ENCODE results near the gene LMAN1.

DNA sequence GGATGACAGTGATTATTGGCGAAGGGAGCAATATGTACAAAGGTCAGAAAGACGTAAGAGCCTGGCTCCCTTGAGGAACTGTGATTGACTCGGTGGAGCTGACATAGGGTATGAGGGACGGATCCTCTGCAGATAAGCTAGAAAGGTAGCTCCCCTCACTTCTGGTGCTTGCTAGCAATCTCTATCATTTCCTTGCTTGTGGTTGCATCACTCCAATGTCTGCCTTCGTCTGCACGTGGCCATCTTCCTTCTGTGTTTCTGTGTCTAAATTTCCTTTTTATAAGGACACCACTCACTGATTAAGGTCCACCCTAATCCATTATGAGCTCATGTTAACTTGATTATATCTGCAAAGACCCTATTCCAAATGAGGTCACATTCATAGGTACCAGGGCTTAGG is 22.9 kb upstream of the LMAN1 start:
- TF ChIP-seq, protein P1, sequence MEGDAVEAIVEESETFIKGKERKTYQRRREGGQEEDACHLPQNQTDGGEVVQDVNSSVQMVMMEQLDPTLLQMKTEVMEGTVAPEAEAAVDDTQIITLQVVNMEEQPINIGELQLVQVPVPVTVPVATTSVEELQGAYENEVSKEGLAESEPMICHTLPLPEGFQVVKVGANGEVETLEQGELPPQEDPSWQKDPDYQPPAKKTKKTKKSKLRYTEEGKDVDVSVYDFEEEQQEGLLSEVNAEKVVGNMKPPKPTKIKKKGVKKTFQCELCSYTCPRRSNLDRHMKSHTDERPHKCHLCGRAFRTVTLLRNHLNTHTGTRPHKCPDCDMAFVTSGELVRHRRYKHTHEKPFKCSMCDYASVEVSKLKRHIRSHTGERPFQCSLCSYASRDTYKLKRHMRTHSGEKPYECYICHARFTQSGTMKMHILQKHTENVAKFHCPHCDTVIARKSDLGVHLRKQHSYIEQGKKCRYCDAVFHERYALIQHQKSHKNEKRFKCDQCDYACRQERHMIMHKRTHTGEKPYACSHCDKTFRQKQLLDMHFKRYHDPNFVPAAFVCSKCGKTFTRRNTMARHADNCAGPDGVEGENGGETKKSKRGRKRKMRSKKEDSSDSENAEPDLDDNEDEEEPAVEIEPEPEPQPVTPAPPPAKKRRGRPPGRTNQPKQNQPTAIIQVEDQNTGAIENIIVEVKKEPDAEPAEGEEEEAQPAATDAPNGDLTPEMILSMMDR (IDR thresholded peaks at IDR 0.05; ENCODE audit: poor library complexity), result no peak
- TF ChIP-seq EZH2phosphoT487 (IDR thresholded peaks at IDR 0.05; ENCODE audit: low read depth, severe bottlenecking, unreplicated experiment) (no peak), EZH2 (IDR thresholded peaks at IDR 0.05; ENCODE audit: borderline replicate concordance) (no peak)

Data from hepatocyte (in vitro differentiated cells).